Peyer's patch (tissue), 4 donors: Measurements from ENCODE around the gene EXOC3. TPM values are rescaled to one million over a fixed set of nuclear protein-coding genes. Genes with fewer than 3 reads are reported as not detected.
A peak's percentile ranks its signal among the peaks of the same experiment; 100 is the strongest.

Experiments
- DNase-seq, 3 donors: peaks; one replicate each; pipeline ENCODE4 v3.0.0-alpha.2; 2017 to 2019
- H3K27ac ChIP-seq, 4 donors: fragments of 200-600 bp; sonication (generic); one replicate each; pipeline ENCODE4 v1.5.1; 2016 to 2019
- H3K27me3 ChIP-seq, 2 donors: fragments of 200-600 bp; sonication (generic); one replicate each; pipeline ENCODE4 v1.5.1; 2019
- H3K36me3 ChIP-seq, 3 donors: fragments of 200-600 bp; sonication (generic); one replicate each; pipeline ENCODE4 v1.5.1; 2016 to 2019
- H3K4me1 ChIP-seq, 4 donors: fragments of 200-600 bp; sonication (generic); one replicate each; pipeline ENCODE4 v1.5.1; 2016 to 2019
- H3K4me3 ChIP-seq, 4 donors: fragments of 200-600 bp; sonication (generic); 1 replicate in 3 of 4; 2 replicates in 1 of 4; pipeline ENCODE4 v1.5.1; 2016 to 2019; ENCODE audit warnings: mild to moderate bottlenecking in 1 of 4
- H3K9me3 ChIP-seq, 4 donors: fragments of 200-600 bp; sonication (generic); one replicate each; pipeline ENCODE4 v1.5.1; 2016 to 2019; ENCODE audit warnings: mild to moderate bottlenecking in 1 of 4
- POLR2A ChIP-seq, 2 donors: fragments of 450-650 bp; IDR thresholded peaks; one replicate each; pipeline ENCODE4 v1.5.1; 2017; ENCODE audit warnings: antibody characterized with exemption in 2 of 2, mild to moderate bottlenecking in 2 of 2, moderate library complexity in 2 of 2
- total RNA-seq, 4 donors: library from RNA; depleted of rRNA; stranded (reverse); fragments of >200 nt; gene quantifications; one replicate each; pipeline ENCODE4 v1.1.0, GENCODE V29; 2016
- TF ChIP-seq, protein P1 (sequence below), 6 experiments: fragments of 450-650 bp in 4 of 6; fragments of 200-600 bp in 2 of 6; sonication (generic) in 1 of 6; IDR thresholded peaks; one replicate each; pipeline ENCODE4 v1.5.1; 2017 to 2019; ENCODE audit warnings: antibody characterized with exemption in 6 of 6, mild to moderate bottlenecking in 3 of 6, moderate library complexity in 1 of 6

The EXOC3 gene
- total RNA-seq, 4 donors from 2014 or later = 74.3 to 201 (median 141) TPM

DNA sequence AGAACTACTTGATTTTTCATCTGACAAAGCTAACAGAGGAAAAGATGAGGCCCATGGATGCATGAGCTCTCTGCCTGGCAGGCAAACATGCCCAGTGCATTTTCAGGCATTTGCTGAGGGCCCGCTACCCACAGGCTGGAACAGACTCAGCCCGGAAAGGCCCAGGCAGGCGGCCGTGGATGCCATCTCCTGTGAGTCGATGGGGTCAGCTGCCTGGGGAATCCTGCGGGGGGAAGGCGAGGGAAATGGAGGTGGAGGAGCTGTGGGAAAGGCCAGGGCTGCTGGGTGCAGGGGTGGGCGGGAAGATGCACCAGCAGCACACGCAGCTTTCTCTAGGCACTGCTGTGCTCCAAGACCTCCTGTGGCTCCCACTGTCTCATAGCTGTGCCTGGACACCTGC is 67.5 kb downstream of the EXOC3 start:
- H3K4me1 ChIP-seq = peaks cover 0 to 23% (median 0%) of the 10 kb centered on the region in 4 donors
- peaks cover 0 to 4% (median 0%) of the 10 kb centered on the region in 3 donors for H3K36me3 ChIP-seq
- no peaks in the 10 kb centered on the region for H3K9me3 ChIP-seq
- H3K4me3 ChIP-seq = no peak overlapping the region
- no peaks in the 10 kb centered on the region for H3K27me3 ChIP-seq
- H3K27ac ChIP-seq = no peak overlapping the region
- DNase-seq = no peak
- TF ChIP-seq, protein P1, sequence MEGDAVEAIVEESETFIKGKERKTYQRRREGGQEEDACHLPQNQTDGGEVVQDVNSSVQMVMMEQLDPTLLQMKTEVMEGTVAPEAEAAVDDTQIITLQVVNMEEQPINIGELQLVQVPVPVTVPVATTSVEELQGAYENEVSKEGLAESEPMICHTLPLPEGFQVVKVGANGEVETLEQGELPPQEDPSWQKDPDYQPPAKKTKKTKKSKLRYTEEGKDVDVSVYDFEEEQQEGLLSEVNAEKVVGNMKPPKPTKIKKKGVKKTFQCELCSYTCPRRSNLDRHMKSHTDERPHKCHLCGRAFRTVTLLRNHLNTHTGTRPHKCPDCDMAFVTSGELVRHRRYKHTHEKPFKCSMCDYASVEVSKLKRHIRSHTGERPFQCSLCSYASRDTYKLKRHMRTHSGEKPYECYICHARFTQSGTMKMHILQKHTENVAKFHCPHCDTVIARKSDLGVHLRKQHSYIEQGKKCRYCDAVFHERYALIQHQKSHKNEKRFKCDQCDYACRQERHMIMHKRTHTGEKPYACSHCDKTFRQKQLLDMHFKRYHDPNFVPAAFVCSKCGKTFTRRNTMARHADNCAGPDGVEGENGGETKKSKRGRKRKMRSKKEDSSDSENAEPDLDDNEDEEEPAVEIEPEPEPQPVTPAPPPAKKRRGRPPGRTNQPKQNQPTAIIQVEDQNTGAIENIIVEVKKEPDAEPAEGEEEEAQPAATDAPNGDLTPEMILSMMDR (IDR thresholded peaks at IDR 0.05) = no peak
- no peak for TF ChIP-seq POLR2A (IDR thresholded peaks at IDR 0.05)

DNA sequence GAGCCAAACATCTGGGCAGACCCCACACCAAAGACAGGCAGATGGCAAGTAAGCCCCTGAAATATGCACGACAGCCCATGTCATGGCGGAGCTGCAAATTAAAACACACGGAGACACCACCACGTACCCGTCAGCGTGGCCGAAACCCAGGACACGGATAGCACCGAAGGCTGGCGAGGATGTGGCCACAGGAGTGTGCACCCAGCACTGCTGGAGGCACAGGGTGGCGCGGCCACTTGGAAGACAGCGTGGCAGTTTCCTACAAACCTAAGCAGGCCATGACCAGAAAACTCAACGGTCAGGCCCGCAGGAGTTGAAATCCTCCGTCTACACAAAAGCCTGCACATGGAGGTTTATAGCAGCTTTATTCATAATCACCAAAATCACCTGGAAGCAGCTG is 68.5 kb downstream of the EXOC3 start:
- Histone ChIP-seq H3K4me3 (no peak overlapping the region), H3K36me3 (peaks cover 0 to 4% (median 0%) of the 10 kb centered on the region in 3 donors), H3K9me3 (no peaks in the 10 kb centered on the region), H3K27ac (no peak overlapping the region), H3K4me1 (peaks cover 0 to 15% (median 0%) of the 10 kb centered on the region in 4 donors), H3K27me3 (no peaks in the 10 kb centered on the region)
- DNase-seq = no peak
- TF ChIP-seq, protein P1 (IDR thresholded peaks at IDR 0.05) = no peak
- TF ChIP-seq POLR2A (IDR thresholded peaks at IDR 0.05) = no peak

DNA sequence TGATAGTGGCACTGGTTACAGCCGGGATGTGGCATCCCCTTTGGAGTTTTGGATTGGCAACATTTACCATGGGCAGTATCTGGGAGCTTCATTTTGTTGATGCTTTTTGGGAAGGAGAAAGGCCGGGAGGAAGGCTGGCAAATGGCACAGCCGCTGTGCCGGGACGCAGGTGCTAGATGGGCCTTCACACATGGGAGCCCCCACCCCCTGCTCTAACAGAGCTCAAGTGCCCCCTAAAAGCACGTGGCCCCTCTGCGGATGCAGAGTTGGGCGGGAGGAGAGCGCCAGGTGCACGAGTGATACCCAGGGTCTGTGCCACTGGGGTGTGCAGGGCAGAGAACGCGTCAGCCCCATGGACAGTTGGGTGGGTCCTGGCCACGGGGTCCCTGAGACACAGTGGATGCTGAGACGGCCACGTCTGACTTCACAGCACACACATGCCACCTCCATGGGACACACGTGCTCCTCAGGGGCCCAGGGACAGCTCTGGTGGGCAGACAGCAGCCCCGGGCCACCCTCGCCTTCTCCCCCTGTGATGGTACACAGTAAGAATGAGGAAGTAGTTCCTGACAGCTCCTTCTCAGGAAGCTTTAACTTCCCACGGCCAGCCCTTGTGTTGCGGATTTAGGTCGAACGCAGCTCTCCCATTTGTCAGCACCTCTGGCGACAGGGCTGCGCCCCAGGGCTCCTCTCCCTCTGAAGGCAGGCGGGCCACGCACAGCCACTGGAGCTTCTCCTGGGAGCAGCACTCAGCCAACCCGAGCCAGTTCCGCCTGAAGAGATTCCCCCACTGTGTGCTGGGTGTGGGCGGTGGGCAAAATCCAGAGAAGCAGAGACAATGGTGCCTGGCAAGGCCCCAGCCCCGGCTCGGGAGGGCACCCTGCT is 70.5 kb downstream of the EXOC3 start:
- Histone ChIP-seq H3K27me3 (no peaks in the 10 kb centered on the region), H3K27ac (peak overlapping the region in 1 of 4 donors; percentile 63), H3K36me3 (peaks cover 0 to 4% (median 0%) of the 10 kb centered on the region in 3 donors), H3K4me3 (no peak overlapping the region), H3K9me3 (no peaks in the 10 kb centered on the region), H3K4me1 (peaks cover 0 to 17% (median 0%) of the 10 kb centered on the region in 4 donors)
- DNase-seq = no peak
- TF ChIP-seq POLR2A (IDR thresholded peaks at IDR 0.05) = no peak
- TF ChIP-seq, protein P1 (IDR thresholded peaks at IDR 0.05) = no peak

DNA sequence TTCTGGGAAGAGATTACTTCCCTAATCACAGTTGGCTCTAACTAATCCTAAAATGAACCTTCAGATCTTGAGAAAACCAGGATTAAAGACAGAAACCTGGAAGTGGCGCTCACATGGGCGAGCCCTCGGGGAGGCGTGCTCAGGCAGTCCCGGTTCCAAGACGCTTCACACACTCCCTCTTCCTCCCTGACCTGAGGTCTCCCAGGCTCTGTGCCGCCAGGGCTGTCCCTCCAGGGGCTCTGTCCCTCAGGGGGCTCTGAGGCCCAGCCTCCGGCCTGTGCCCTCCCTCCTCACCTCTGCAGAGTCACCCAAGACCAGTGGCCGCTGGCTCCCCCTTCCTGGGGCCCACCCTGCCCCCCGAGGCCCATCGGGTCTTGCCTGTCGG is 71.1 kb downstream of the EXOC3 start:
- H3K4me3 ChIP-seq = peak overlapping the region in 2 of 4 donors; percentile 18 to 28
- TF ChIP-seq POLR2A (IDR thresholded peaks at IDR 0.05) = no peak
- TF ChIP-seq, protein P1 (IDR thresholded peaks at IDR 0.05) = no peak
- peak overlapping the region in 3 of 4 donors; percentile 63 to 83 (median 78) for H3K27ac ChIP-seq

DNA sequence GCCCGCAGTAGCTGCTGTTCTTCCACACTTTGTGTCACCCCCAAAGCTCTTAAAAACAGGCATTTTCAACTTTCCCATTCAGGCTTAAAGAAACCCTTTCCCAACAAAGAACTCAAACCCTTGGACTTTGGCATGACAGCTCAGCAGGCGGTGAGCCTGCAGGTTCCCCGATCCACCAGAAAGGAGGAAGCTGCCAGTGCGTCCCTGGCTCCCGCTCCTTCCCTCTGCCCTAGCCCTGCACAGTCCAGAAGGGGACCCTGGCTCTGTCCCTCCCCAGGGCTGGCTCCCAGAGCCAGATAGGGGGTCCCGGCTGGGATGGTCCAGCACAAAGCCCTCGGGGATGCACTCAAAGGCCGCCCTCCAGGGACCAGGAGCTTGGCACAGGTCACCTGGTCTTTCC is 71.7 kb downstream of the EXOC3 start:
- TF ChIP-seq, protein P1 (IDR thresholded peaks at IDR 0.05) = no peak
- TF ChIP-seq POLR2A (IDR thresholded peaks at IDR 0.05) = peak in 1 of 2 donors; percentile 65
- peak overlapping the region in 2 of 4 donors; percentile 18 to 28 for H3K4me3 ChIP-seq
- H3K27me3 ChIP-seq = no peaks in the 10 kb centered on the region
- peak overlapping the region in 3 of 4 donors; percentile 63 to 83 (median 78) for H3K27ac ChIP-seq
- peaks cover 0 to 4% (median 0%) of the 10 kb centered on the region in 3 donors for H3K36me3 ChIP-seq
- DNase-seq = peak in 2 of 3 donors; percentile 78 to 82
- H3K9me3 ChIP-seq = no peaks in the 10 kb centered on the region
- peaks cover 0 to 25% (median 0%) of the 10 kb centered on the region in 4 donors for H3K4me1 ChIP-seq

More for the DNA sequence above, 71.1 kb downstream of the EXOC3 start:
- Histone ChIP-seq H3K27me3 (no peaks in the 10 kb centered on the region), H3K36me3 (peaks cover 0 to 4% (median 0%) of the 10 kb centered on the region in 3 donors), H3K9me3 (no peaks in the 10 kb centered on the region), H3K4me1 (peaks cover 0 to 20% (median 0%) of the 10 kb centered on the region in 4 donors)
- no peak for DNase-seq
